GM06990 (cell line): ENCODE data around the gene STARD8.

ENCODE experiments used
- DNase-seq: peaks from one replicate; pipeline ENCODE4 v3.0.0-alpha.2; 2011; ENCODE audit not compliant: insufficient read length; ENCODE audit errors: extremely low read depth
- H3K27me3 ChIP-seq: replicated peaks from 2 replicates; pipeline ENCODE4 v1.6.0; 2011; ENCODE audit warnings: low read length; ENCODE audit not compliant: control insufficient read depth, insufficient read depth
- H3K36me3 ChIP-seq: 2 replicates; pipeline ENCODE4 v1.5.1; 2011; ENCODE audit warnings: low read length; ENCODE audit not compliant: control insufficient read depth, insufficient read depth
- H3K4me3 ChIP-seq: replicated peaks from 2 replicates; pipeline ENCODE4 v1.5.1; 2011; ENCODE audit warnings: low read depth, mild to moderate bottlenecking, control low read depth, low read length
- CTCF ChIP-seq: IDR thresholded peaks from 2 replicates; pipeline ENCODE4 v1.5.1; 2011; ENCODE audit warnings: low read length, control low read depth, mild to moderate bottlenecking, inconsistent platforms; ENCODE audit not compliant: insufficient read depth, poor library complexity, severe bottlenecking

The STARD8 gene

DNA sequence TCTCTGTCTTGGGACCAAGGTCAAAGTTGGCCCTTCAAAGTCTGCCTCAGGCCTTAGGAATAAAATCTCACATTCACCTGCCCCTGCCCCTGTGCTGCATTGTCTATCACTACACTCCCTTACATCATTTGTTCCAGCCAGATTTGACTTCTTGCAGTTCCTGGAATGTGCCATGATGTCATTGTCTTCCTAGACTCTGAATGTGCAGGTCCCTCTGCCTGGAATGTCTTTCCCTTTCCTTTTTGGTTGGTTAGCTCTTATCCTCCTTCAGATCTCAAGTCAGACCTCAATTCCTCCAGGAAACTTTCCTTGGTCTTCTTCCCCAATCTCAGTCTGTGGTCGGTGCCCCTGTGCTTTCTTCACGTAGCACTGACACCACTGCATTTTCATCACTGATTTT lies 113.6 kb downstream of the STARD8 start:
- DNase-seq: no peak
- H3K36me3 ChIP-seq: no peaks in the 10 kb centered on the region
- no peak overlapping the region for H3K4me3 ChIP-seq
- no peak for TF ChIP-seq CTCF
- H3K27me3 ChIP-seq: no peaks in the 10 kb centered on the region

- H3K27me3 ChIP-seq: no peaks in the 10 kb centered on the region
- H3K4me3 ChIP-seq: no peak overlapping the region
- TF ChIP-seq CTCF: no peak
- H3K36me3 ChIP-seq: no peaks in the 10 kb centered on the region
- DNase-seq: no peak
Measured at GRCh38 chrX:68762766-68763165, 115.3 kb downstream of the STARD8 start.

- Histone ChIP-seq H3K27me3 (no peaks in the 10 kb centered on the region), H3K4me3 (no peak overlapping the region), H3K36me3 (no peaks in the 10 kb centered on the region)
- no peak for TF ChIP-seq CTCF
- DNase-seq: no peak
Measured at GRCh38 chrX:68763481-68763880, 116.0 kb downstream of the STARD8 start.
